Mesenchymal stem cell (in vitro differentiated cells and primary cell): Measurements from ENCODE around the gene NSMCE3.

ENCODE experiments used
- DNase-seq: peaks from one replicate; pipeline ENCODE4 v3.0.0-alpha.2; 2013
- H2AFZ ChIP-seq: one replicate; pipeline ENCODE4 v1.6.1; 2013; ENCODE audit warnings: low read depth, mild to moderate bottlenecking, control low read depth, inconsistent platforms, low read length, moderate library complexity
- H2AK5ac ChIP-seq: 2 replicates; pipeline ENCODE4 v1.6.1; 2013; ENCODE audit warnings: low read length, moderate library complexity, mild to moderate bottlenecking, inconsistent platforms; ENCODE audit not compliant: severe bottlenecking
- H2BK120ac ChIP-seq: one replicate; pipeline ENCODE4 v1.6.1; 2013; ENCODE audit warnings: low read depth, mild to moderate bottlenecking, inconsistent platforms, low read length, moderate library complexity
- H2BK12ac ChIP-seq, 2 experiments: one replicate each; pipeline ENCODE4 v1.6.1; 2013; ENCODE audit warnings: inconsistent platforms in 2 of 2, low read length in 2 of 2, mild to moderate bottlenecking in 2 of 2, moderate library complexity in 2 of 2, control low read depth in 1 of 2
- H2BK15ac ChIP-seq: one replicate; pipeline ENCODE4 v1.6.1; 2013; ENCODE audit warnings: mild to moderate bottlenecking, low read depth, inconsistent platforms; ENCODE audit not compliant: poor library complexity, severe bottlenecking
- H2BK5ac ChIP-seq: 2 replicates; pipeline ENCODE4 v1.6.1; 2013; ENCODE audit warnings: low read depth, mild to moderate bottlenecking, low read length, control low read depth, inconsistent platforms; ENCODE audit not compliant: poor library complexity, severe bottlenecking
- H3K14ac ChIP-seq, 2 experiments: one replicate each; pipeline ENCODE4 v1.6.1; 2013; ENCODE audit warnings: inconsistent platforms in 2 of 2, low read length in 2 of 2, control low read depth in 1 of 2, mild to moderate bottlenecking in 1 of 2, moderate library complexity in 1 of 2
- H3K18ac ChIP-seq, 2 experiments: one replicate each; pipeline ENCODE4 v1.6.1; 2013; ENCODE audit warnings: inconsistent platforms in 2 of 2, low read length in 2 of 2, control low read depth in 1 of 2, low read depth in 1 of 2, mild to moderate bottlenecking in 1 of 2
- H3K23ac ChIP-seq, 2 experiments: one replicate each; pipeline ENCODE4 v1.6.1; 2013; ENCODE audit warnings: inconsistent platforms in 2 of 2, low read length in 2 of 2, mild to moderate bottlenecking in 2 of 2, moderate library complexity in 2 of 2, control low read depth in 1 of 2
- H3K27ac ChIP-seq: 2 replicates; pipeline ENCODE4 v1.5.1; 2013; ENCODE audit warnings: mild to moderate bottlenecking, moderate library complexity, low read length, control low read depth, inconsistent platforms; ENCODE audit not compliant: poor library complexity, severe bottlenecking
- H3K27me3 ChIP-seq, 2 experiments: 2 replicates each; pipeline versions ENCODE4 v1.6.1 to v1.7.0; 2013; ENCODE audit warnings: low read length in 2 of 2, mild to moderate bottlenecking in 2 of 2, moderate library complexity in 2 of 2, control low read depth in 1 of 2, inconsistent platforms in 1 of 2; ENCODE audit not compliant: control insufficient read depth in 1 of 2, insufficient read depth in 1 of 2
- H3K36me3 ChIP-seq, 2 experiments: 2 replicates each; pipeline versions ENCODE4 v1.6.1 to v1.7.0; 2013; ENCODE audit warnings: low read length in 2 of 2, control low read depth in 1 of 2, inconsistent platforms in 1 of 2, low read depth in 1 of 2, mild to moderate bottlenecking in 1 of 2; ENCODE audit not compliant: insufficient read depth in 2 of 2, control insufficient read depth in 1 of 2
- H3K4ac ChIP-seq, 2 experiments: one replicate each; pipeline ENCODE4 v1.6.1; 2013; ENCODE audit warnings: inconsistent platforms in 2 of 2, low read length in 2 of 2, mild to moderate bottlenecking in 2 of 2, moderate library complexity in 2 of 2, control low read depth in 1 of 2, low read depth in 1 of 2
- H3K4me1 ChIP-seq: 2 replicates; pipeline ENCODE4 v1.6.1; 2013; ENCODE audit warnings: low read depth, low read length, control low read depth; ENCODE audit not compliant: control insufficient read depth, insufficient read depth
- H3K4me2 ChIP-seq: 2 replicates; pipeline ENCODE4 v1.6.1; 2013; ENCODE audit warnings: low read length, mild to moderate bottlenecking, inconsistent platforms; ENCODE audit not compliant: poor library complexity, severe bottlenecking
- H3K4me3 ChIP-seq, 2 experiments: 2 replicates each; pipeline versions ENCODE4 v1.5.1 to v1.7.0; 2013; ENCODE audit warnings: low read length in 2 of 2, mild to moderate bottlenecking in 2 of 2, control low read depth in 1 of 2, low read depth in 1 of 2; ENCODE audit not compliant: insufficient read depth in 1 of 2
- H3K79me1 ChIP-seq: replicated peaks from 2 replicates; pipeline ENCODE4 v1.6.1; 2013; ENCODE audit warnings: mild to moderate bottlenecking, control low read depth, low read length, inconsistent platforms; ENCODE audit not compliant: poor library complexity, severe bottlenecking
- H3K9ac ChIP-seq: 2 replicates; pipeline ENCODE4 v1.7.0; 2013; ENCODE audit warnings: mild to moderate bottlenecking, low read length, moderate library complexity
- H3K9me3 ChIP-seq: 2 replicates; pipeline ENCODE4 v1.7.0; 2013; ENCODE audit warnings: mild to moderate bottlenecking, low read length; ENCODE audit not compliant: control insufficient read depth
- H4K8ac ChIP-seq: one replicate; pipeline ENCODE4 v1.6.1; 2013; ENCODE audit warnings: inconsistent platforms, mild to moderate bottlenecking, low read length, moderate library complexity
- H4K91ac ChIP-seq: one replicate; pipeline ENCODE4 v1.6.1; 2013; ENCODE audit warnings: mild to moderate bottlenecking, low read length, inconsistent platforms
- WGBS: methylation state at CpG from one replicate; pipeline ENCODE4 v1.1.7; 2013; ENCODE audit warnings: mixed read lengths; 5-methylcytosine and 5-hydroxymethylcytosine counted together

The NSMCE3 gene

DNA sequence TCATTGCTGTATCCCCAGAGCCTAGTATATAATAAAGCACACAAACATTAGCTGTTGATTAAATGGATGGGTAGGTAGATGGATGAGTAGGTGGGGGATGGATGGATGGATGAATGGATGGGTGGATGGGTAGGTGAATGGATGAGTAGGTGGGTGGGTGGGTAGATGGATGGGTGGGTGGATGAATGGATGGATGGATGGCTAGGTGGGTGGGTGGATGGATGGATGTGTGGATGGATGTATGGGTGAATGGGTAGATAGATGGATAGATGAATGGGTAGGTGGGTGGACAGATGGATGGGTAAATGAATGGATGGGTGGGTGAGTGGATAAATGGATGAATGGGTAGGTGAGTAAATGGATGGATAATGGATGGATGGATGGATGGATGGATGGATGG, 30.2 kb upstream of the NSMCE3 start:
- Histone ChIP-seq H3K18ac (no peak overlapping the region), H3K27ac (no peak overlapping the region), H4K8ac (no peak overlapping the region), H3K9me3 (no peaks in the 10 kb centered on the region), H3K27me3 (no peaks in the 10 kb centered on the region), H3K4ac (no peak overlapping the region), H3K23ac (no peak overlapping the region), H2BK5ac (no peak overlapping the region), H2AK5ac (no peak overlapping the region), H2BK120ac (no peak overlapping the region), H3K9ac (no peak overlapping the region), H3K14ac (no peak overlapping the region), H3K4me3 (no peak overlapping the region), H3K4me1 (no peaks in the 10 kb centered on the region), H3K4me2 (no peak overlapping the region), H3K36me3 (no peaks in the 10 kb centered on the region), H2BK15ac (no peak overlapping the region), H4K91ac (no peak overlapping the region), H2AFZ (no peak overlapping the region), H2BK12ac (no peak overlapping the region), H3K79me1 (no peaks in the 10 kb centered on the region)
- DNase-seq, result no peak

DNA sequence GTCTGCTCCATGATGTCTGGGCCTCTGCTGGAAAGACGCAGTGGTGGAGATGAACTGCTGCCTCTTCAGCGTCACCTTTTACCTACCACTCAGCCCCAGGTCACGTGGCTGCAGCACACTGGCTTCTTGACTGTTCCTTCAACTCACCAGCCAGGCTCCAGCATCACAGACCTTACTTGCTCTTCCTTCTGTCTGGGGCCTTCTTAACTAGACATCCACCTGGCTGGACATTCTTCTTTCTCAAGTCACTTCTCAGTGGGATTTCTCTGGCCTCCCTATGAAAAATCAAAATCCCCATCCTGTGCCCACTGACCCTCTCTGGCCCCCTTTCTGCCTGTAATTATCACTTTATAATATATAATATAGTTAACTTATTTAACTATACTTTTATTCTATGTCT, 29.7 kb upstream of the NSMCE3 start:
- Histone ChIP-seq H3K27me3 (no peaks in the 10 kb centered on the region), H3K23ac (no peak overlapping the region), H4K8ac (no peak overlapping the region), H2AK5ac (no peak overlapping the region), H2BK120ac (no peak overlapping the region), H3K9ac (no peak overlapping the region), H3K14ac (no peak overlapping the region), H2BK5ac (no peak overlapping the region), H3K4ac (no peak overlapping the region), H3K18ac (no peak overlapping the region), H3K4me1 (no peaks in the 10 kb centered on the region), H4K91ac (no peak overlapping the region), H3K9me3 (no peaks in the 10 kb centered on the region), H2BK12ac (no peak overlapping the region), H3K27ac (no peak overlapping the region), H2BK15ac (no peak overlapping the region), H3K4me2 (no peak overlapping the region), H2AFZ (no peak overlapping the region), H3K79me1 (no peaks in the 10 kb centered on the region), H3K4me3 (no peak overlapping the region), H3K36me3 (no peaks in the 10 kb centered on the region)
- WGBS, result 73% methylated on average over 3 of the region's 3 CpGs
- no peak for DNase-seq

GRCh38 chr15:29294732-29295325, 25.2 kb upstream of the NSMCE3 start:
- Histone ChIP-seq H3K9ac (no peak overlapping the region), H3K27me3 (no peaks in the 10 kb centered on the region), H3K79me1 (no peaks in the 10 kb centered on the region), H3K27ac (no peak overlapping the region), H2BK120ac (no peak overlapping the region), H4K91ac (no peak overlapping the region), H3K36me3 (no peaks in the 10 kb centered on the region), H2BK5ac (no peak overlapping the region), H3K9me3 (no peaks in the 10 kb centered on the region), H3K4me2 (no peak overlapping the region), H2AK5ac (no peak overlapping the region), H2BK12ac (no peak overlapping the region), H3K14ac (no peak overlapping the region), H3K4me1 (no peaks in the 10 kb centered on the region), H2BK15ac (no peak overlapping the region), H4K8ac (no peak overlapping the region), H3K18ac (no peak overlapping the region), H3K23ac (no peak overlapping the region), H2AFZ (no peak overlapping the region), H3K4me3 (no peak overlapping the region), H3K4ac (no peak overlapping the region)
- WGBS, result 74% methylated on average over 7 of the region's 7 CpGs
- no peak for DNase-seq

- no peak overlapping the region for H3K27ac ChIP-seq
- H2AK5ac ChIP-seq, result no peak overlapping the region
- H3K14ac ChIP-seq, result no peak overlapping the region
- H3K27me3 ChIP-seq, result no peaks in the 10 kb centered on the region
- H3K9me3 ChIP-seq, result no peaks in the 10 kb centered on the region
- H3K23ac ChIP-seq, result no peak overlapping the region
- no peak overlapping the region for H3K4me3 ChIP-seq
- no peaks in the 10 kb centered on the region for H3K4me1 ChIP-seq
- DNase-seq, result no peak
- no peak overlapping the region for H3K4me2 ChIP-seq
- H3K18ac ChIP-seq, result no peak overlapping the region
- H4K91ac ChIP-seq, result no peak overlapping the region
- no peak overlapping the region for H2BK12ac ChIP-seq
- H3K4ac ChIP-seq, result no peak overlapping the region
- no peaks in the 10 kb centered on the region for H3K36me3 ChIP-seq
- H2BK120ac ChIP-seq, result no peak overlapping the region
- H2BK5ac ChIP-seq, result no peak overlapping the region
- H2BK15ac ChIP-seq, result no peak overlapping the region
- no peak overlapping the region for H3K9ac ChIP-seq
- no peak overlapping the region for H2AFZ ChIP-seq
- H3K79me1 ChIP-seq, result no peaks in the 10 kb centered on the region
- 54% methylated on average over 2 of the region's 5 CpGs for WGBS
- no peak overlapping the region for H4K8ac ChIP-seq
These were observed 21.6 kb upstream of the NSMCE3 start for GRCh38 chr15:29291067-29291845.
